ENCODE results near the gene EGLN2.

The EGLN2 gene

DNA sequence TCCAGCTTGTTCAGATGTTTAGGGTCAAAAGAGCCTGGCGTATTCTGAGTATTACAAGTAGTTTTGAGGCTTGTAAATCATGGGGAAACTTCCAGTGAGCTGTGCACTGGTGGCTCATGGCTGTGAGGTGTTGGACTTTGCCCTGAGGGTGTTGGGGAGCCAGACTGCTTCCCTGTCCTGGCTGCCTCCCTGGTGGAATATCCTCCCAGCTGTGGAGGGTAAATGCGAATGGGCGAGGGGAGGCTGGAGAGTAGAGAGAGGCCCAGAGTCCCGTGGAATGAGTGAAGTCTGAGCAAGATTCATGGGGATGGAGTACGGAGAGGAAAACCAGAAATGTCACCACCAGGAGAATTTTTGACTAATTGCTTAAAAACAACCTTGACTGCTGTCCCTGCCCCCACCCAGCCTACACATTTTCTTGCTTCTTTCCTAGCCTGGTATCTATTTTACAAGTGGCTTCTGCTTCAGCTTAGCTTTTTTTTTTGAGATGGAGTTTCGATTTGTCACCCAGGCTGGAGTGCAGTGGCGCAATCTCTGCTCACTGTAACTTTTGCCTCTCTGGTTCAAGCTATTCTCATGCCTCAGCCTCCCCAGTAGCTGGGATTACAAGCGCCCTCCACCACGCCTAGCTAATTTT lies 44.3 kb upstream of the EGLN2 start:
- H3K79me2 ChIP-seq = peaks cover 32% of the 10 kb centered on the region
- no peaks in the 10 kb centered on the region for H3K36me3 ChIP-seq (ENCODE audit: control insufficient read depth, insufficient read depth, low read length)
- no peak overlapping the region for H3K4me2 ChIP-seq (ENCODE audit: low read length)
- H3K27ac ChIP-seq = no peak overlapping the region
- H3K27me3 ChIP-seq (ENCODE audit: control insufficient read depth, insufficient read depth, low read length) = no peaks in the 10 kb centered on the region
- no peak overlapping the region for H3K9ac ChIP-seq
- TF ChIP-seq, protein P1, sequence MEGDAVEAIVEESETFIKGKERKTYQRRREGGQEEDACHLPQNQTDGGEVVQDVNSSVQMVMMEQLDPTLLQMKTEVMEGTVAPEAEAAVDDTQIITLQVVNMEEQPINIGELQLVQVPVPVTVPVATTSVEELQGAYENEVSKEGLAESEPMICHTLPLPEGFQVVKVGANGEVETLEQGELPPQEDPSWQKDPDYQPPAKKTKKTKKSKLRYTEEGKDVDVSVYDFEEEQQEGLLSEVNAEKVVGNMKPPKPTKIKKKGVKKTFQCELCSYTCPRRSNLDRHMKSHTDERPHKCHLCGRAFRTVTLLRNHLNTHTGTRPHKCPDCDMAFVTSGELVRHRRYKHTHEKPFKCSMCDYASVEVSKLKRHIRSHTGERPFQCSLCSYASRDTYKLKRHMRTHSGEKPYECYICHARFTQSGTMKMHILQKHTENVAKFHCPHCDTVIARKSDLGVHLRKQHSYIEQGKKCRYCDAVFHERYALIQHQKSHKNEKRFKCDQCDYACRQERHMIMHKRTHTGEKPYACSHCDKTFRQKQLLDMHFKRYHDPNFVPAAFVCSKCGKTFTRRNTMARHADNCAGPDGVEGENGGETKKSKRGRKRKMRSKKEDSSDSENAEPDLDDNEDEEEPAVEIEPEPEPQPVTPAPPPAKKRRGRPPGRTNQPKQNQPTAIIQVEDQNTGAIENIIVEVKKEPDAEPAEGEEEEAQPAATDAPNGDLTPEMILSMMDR (IDR thresholded peaks at IDR 0.05) = no peak
- H2AFZ ChIP-seq = no peak overlapping the region
- peaks cover 4% of the 10 kb centered on the region for H3K4me1 ChIP-seq
- no peak overlapping the region for H3K4me3 ChIP-seq (ENCODE audit: low read depth, low read length)
- H3K9me3 ChIP-seq (ENCODE audit: control insufficient read depth, low read length) = no peaks in the 10 kb centered on the region

DNA sequence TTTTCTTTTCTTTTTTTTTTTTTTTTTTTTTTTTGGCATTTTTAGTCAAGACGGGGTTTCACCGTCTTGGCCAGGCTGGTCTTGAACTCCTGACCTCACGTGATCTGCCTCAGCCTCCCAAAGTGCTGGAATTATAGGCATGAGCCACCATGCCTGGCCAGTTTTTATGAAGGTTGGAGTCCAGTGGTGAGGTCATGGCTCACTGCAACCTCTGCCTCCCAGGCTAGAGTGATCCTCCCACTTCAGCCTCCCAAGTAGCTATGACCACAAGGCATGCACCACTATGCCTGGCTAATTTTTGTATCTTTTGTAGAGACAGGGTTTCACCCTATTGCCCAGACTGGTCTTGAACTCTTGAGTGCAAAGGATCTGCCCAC lies 43.8 kb upstream of the EGLN2 start:
- no peak overlapping the region for H2AFZ ChIP-seq
- H3K36me3 ChIP-seq (ENCODE audit: control insufficient read depth, insufficient read depth, low read length) = no peaks in the 10 kb centered on the region
- no peak overlapping the region for H3K4me2 ChIP-seq (ENCODE audit: low read length)
- H3K27ac ChIP-seq = no peak overlapping the region
- no peak overlapping the region for H3K4me3 ChIP-seq (ENCODE audit: low read depth, low read length)
- H3K9ac ChIP-seq = no peak overlapping the region
- no peaks in the 10 kb centered on the region for H3K4me1 ChIP-seq
- peaks cover 32% of the 10 kb centered on the region for H3K79me2 ChIP-seq
- H3K9me3 ChIP-seq (ENCODE audit: control insufficient read depth, low read length) = no peaks in the 10 kb centered on the region
- H3K27me3 ChIP-seq (ENCODE audit: control insufficient read depth, insufficient read depth, low read length) = no peaks in the 10 kb centered on the region
- TF ChIP-seq, protein P1 (IDR thresholded peaks at IDR 0.05) = no peak

DNA sequence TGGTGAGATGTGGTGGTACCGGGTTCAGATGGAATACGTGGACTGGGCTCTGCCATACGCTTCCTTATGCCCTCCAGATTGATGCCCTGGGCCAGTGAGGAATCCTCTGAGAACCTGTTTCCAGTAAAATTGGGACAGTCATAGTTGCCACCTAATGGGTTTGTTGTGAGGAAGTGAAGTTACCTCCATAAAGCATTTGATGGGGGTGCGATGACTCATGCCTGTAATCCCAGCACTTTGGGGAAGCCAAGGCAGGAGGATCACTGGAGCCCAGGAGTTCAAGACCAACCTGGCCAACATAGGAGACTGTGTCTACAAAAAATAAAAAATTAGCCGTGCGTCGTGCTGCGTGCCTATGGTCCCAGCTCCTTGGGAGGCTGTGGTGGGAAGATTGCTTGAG lies 43.2 kb upstream of the EGLN2 start:
- Histone ChIP-seq H3K9me3 (ENCODE audit: control insufficient read depth, low read length) (no peaks in the 10 kb centered on the region), H3K27ac (no peak overlapping the region), H3K4me2 (ENCODE audit: low read length) (no peak overlapping the region), H3K36me3 (ENCODE audit: control insufficient read depth, insufficient read depth, low read length) (no peaks in the 10 kb centered on the region), H3K4me1 (no peaks in the 10 kb centered on the region), H3K9ac (no peak overlapping the region), H3K27me3 (ENCODE audit: control insufficient read depth, insufficient read depth, low read length) (no peaks in the 10 kb centered on the region), H3K79me2 (peaks cover 32% of the 10 kb centered on the region), H2AFZ (no peak overlapping the region), H3K4me3 (ENCODE audit: low read depth, low read length) (no peak overlapping the region)
- TF ChIP-seq, protein P1 (IDR thresholded peaks at IDR 0.05) = no peak

DNA sequence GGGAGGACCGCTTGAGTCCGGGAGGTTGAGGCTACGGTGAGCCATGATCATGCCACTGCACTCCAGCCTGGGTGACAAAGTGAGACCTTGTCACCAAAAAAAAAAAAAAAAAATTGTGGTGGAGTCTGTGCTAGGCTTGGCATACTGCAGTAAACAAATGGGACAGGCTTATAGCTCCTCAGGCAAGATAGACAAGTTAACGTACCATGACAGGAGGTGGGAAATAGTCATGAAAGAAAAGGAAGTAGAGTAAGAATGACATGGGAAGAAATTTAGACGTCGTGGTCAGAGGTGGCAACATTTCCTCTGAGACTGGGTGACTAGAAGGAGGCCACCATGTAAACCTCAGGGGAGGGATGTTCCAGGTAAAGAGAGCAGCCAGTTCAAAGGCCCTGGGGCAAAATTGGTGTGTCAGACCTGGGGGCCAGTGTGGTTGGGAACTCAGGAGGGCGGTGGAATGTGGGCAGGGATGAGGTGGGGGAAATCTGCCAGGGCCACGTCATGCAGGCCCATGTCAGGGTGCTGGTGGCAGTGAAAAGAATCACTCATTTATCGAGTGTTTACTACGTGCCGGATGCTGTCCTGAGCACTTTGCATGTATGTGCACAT lies 42.4 kb upstream of the EGLN2 start:
- Histone ChIP-seq H3K36me3 (ENCODE audit: control insufficient read depth, insufficient read depth, low read length) (no peaks in the 10 kb centered on the region), H3K4me2 (ENCODE audit: low read length) (no peak overlapping the region), H3K4me3 (ENCODE audit: low read depth, low read length) (no peak overlapping the region), H3K27ac (no peak overlapping the region), H3K79me2 (peaks cover 28% of the 10 kb centered on the region), H3K9ac (no peak overlapping the region), H3K4me1 (no peaks in the 10 kb centered on the region), H2AFZ (no peak overlapping the region), H3K9me3 (ENCODE audit: control insufficient read depth, low read length) (no peaks in the 10 kb centered on the region), H3K27me3 (ENCODE audit: control insufficient read depth, insufficient read depth, low read length) (no peaks in the 10 kb centered on the region)
- TF ChIP-seq, protein P1 (IDR thresholded peaks at IDR 0.05) = no peak

DNA sequence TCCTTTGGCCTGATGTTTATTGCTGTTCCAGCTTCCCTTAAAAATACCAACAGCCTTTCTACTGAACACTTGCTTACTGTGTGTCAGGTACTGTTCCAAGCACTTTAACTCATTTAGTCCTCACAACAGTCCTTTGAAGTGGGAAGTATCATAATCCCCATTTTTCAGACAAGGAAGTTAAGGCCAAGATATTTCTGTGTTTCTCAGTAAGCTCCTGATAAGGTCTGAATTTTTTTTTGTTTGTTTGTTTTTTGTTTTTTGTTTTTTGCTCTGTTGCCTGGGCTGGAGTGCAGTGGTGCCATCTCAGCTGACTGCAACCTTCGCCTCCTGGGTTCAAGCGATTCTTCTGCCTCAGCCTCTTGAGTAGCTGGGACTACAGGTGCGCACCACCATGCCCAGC lies 40.5 kb upstream of the EGLN2 start:
- Histone ChIP-seq H3K4me3 (ENCODE audit: low read depth, low read length) (no peak overlapping the region), H3K4me2 (ENCODE audit: low read length) (no peak overlapping the region), H3K79me2 (peaks cover 15% of the 10 kb centered on the region), H3K4me1 (no peaks in the 10 kb centered on the region), H3K27ac (no peak overlapping the region), H3K27me3 (ENCODE audit: control insufficient read depth, insufficient read depth, low read length) (no peaks in the 10 kb centered on the region), H3K36me3 (ENCODE audit: control insufficient read depth, insufficient read depth, low read length) (no peaks in the 10 kb centered on the region), H3K9me3 (ENCODE audit: control insufficient read depth, low read length) (no peaks in the 10 kb centered on the region), H3K9ac (no peak overlapping the region), H2AFZ (no peak overlapping the region)
- TF ChIP-seq, protein P1 (IDR thresholded peaks at IDR 0.05) = no peak

Measured in parathyroid adenoma (tissue), 2 donors.